Astrocyte (in vitro differentiated cells and primary cell): ENCODE data around the gene ADAMTSL2.

Experiments used
- CTCF ChIP-seq: IDR thresholded peaks from 2 replicates; pipeline ENCODE4 v1.5.1; 2011; ENCODE audit warnings: low read depth, mild to moderate bottlenecking, inconsistent platforms, low read length, moderate library complexity; ENCODE audit not compliant: insufficient read depth
- EZH2 ChIP-seq: IDR thresholded peaks from 2 replicates; pipeline ENCODE4 v1.6.1; 2012; ENCODE audit warnings: mild to moderate bottlenecking, low read length, inconsistent platforms; ENCODE audit not compliant: insufficient read depth

DNA sequence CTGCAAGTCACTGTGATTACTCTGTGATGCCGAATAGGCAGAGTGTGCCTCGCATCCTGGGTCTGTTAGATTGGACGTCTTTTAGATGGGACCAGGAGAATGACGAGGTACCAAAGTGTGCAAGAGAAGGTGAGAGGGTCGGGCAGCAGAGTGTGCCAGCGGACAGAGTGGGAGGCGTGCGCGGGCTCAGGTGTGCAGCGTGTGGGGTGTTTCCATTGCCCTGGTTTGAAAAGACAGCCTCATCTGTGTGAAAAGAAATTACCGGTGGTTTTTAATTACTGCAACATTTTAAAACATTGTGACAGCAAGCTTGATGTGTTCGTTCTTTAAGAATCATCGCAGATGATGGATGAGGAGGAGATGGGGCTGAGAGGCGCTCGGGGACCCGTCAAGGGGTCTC, 78.9 kb downstream of the ADAMTSL2 start:
- TF ChIP-seq CTCF = no peak
- no peak for TF ChIP-seq EZH2
